ENCODE data around the gene CPNE1. TPM values are rescaled to one million over a fixed set of nuclear protein-coding genes. Genes with fewer than 3 reads are reported as not detected.

The CPNE1 gene
- total RNA-seq, 1 donor from 2014 or later, result 142 TPM

GRCh38 chr20:35702824-35703695 lies 38.4 kb upstream of the CPNE1 start:
- Mint-ChIP-seq H3K27me3 (ENCODE audit: low read depth) (no peaks in the 10 kb centered on the region), H3K36me3 (ENCODE audit: low read depth) (peaks cover 40% of the 10 kb centered on the region), H3K4me1 (ENCODE audit: low read depth) (peaks cover 34% of the 10 kb centered on the region), H3K27ac (ENCODE audit: unreplicated experiment) (peak overlapping the region; percentile 62), H3K9me3 (ENCODE audit: low read depth) (no peaks in the 10 kb centered on the region), H3K4me3 (ENCODE audit: unreplicated experiment) (no peak overlapping the region)
- no peak for DNase-seq (ENCODE audit: low spot score)
- TF ChIP-seq CTCF (IDR thresholded peaks at IDR 0.05), result no peak

DNA sequence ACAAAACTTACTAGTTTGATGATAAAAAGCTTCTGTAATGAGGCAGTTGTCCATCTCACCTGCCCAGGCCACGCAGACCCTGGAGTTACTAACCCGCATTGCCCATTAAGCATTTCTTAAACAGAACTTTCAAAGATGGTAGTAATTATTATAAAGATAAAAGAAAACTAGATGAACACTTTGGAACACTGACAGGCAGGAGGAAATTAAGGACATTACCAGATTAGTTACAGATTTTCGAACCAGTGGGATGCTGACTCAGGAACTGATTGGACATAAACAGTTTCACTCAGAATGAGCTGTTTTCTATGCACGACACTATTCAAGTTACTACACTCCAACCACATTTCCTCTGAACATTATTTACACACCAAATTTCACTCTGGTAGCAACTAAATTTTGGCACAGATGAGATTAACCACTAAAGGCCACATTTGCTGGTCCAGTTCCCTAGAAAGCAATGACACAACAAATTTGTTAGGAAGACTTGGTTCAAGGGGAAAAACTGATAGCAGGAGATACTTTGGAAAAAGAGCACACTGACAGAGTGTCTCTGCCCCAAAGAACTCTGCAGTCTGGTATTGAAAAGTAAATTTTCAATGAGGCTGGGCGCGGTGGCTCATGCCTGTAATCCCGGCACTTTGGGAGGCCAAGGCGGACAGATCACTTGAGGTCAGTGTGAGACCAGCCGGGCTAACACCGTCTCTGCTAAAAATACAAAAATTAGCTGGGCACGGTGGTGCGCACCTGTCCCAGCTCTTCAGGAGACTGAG lies 37.5 kb upstream of the CPNE1 start:
- H3K27ac Mint-ChIP-seq (ENCODE audit: unreplicated experiment), result peak overlapping the region; percentile 41
- H3K4me1 Mint-ChIP-seq (ENCODE audit: low read depth), result peaks cover 42% of the 10 kb centered on the region
- H3K4me3 Mint-ChIP-seq (ENCODE audit: unreplicated experiment), result no peak overlapping the region
- no peaks in the 10 kb centered on the region for H3K9me3 Mint-ChIP-seq (ENCODE audit: low read depth)
- no peak for DNase-seq (ENCODE audit: low spot score)
- H3K27me3 Mint-ChIP-seq (ENCODE audit: low read depth), result no peaks in the 10 kb centered on the region
- TF ChIP-seq CTCF (IDR thresholded peaks at IDR 0.05), result no peak
- H3K36me3 Mint-ChIP-seq (ENCODE audit: low read depth), result peaks cover 38% of the 10 kb centered on the region

DNA sequence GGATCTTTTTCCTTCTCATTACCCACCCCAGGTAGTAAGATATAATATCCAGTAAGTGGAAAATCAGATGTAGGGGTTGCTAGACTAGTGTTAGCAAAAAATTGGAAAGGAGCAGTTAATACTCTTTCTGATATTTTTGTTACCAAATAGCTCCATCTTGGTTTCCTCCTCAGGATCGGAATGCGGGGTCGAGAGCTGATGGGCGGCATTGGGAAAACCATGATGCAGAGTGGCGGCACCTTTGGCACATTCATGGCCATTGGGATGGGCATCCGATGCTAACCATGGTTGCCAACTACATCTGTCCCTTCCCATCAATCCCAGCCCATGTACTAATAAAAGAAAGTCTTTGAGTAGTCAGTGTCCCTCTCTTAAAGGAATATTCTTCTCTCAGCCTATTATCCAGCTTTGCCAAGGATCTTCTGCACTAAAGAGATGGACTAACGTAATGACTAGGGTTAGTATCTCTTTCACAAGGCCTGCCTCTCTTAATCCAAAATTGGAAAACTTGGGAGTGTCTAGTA lies 36.0 kb upstream of the CPNE1 start:
- peak overlapping the region; percentile 93 for H3K27ac Mint-ChIP-seq (ENCODE audit: unreplicated experiment)
- H3K4me1 Mint-ChIP-seq (ENCODE audit: low read depth), result peaks cover 43% of the 10 kb centered on the region
- H3K9me3 Mint-ChIP-seq (ENCODE audit: low read depth), result no peaks in the 10 kb centered on the region
- DNase-seq (ENCODE audit: low spot score), result no peak
- H3K36me3 Mint-ChIP-seq (ENCODE audit: low read depth), result peaks cover 29% of the 10 kb centered on the region
- no peak for TF ChIP-seq CTCF (IDR thresholded peaks at IDR 0.05)
- peak overlapping the region; percentile 97 for H3K4me3 Mint-ChIP-seq (ENCODE audit: unreplicated experiment)
- no peaks in the 10 kb centered on the region for H3K27me3 Mint-ChIP-seq (ENCODE audit: low read depth)

- no peaks in the 10 kb centered on the region for H3K9me3 Mint-ChIP-seq (ENCODE audit: low read depth)
- peak overlapping the region; percentile 97 for H3K4me3 Mint-ChIP-seq (ENCODE audit: unreplicated experiment)
- DNase-seq (ENCODE audit: low spot score), result no peak
- H3K27ac Mint-ChIP-seq (ENCODE audit: unreplicated experiment), result peak overlapping the region; percentile 93
- H3K4me1 Mint-ChIP-seq (ENCODE audit: low read depth), result peaks cover 43% of the 10 kb centered on the region
- peaks cover 27% of the 10 kb centered on the region for H3K36me3 Mint-ChIP-seq (ENCODE audit: low read depth)
- TF ChIP-seq CTCF (IDR thresholded peaks at IDR 0.05), result no peak
- no peaks in the 10 kb centered on the region for H3K27me3 Mint-ChIP-seq (ENCODE audit: low read depth)
These were observed 35.4 kb upstream of the CPNE1 start for GRCh38 chr20:35699957-35700624.
